Fibroblast of lung (primary cell): ENCODE data around the gene MLC1.

Experiments used
- EZH2 ChIP-seq: IDR thresholded peaks from 2 replicates; pipeline ENCODE4 v1.5.1; 2012; ENCODE audit warnings: low read length, control low read depth, mild to moderate bottlenecking; ENCODE audit errors: missing control alignments
- TF ChIP-seq, protein P1 (sequence below), 2 donors: IDR thresholded peaks in 1 of 2; conservative IDR thresholded peaks in 1 of 2; 1 replicate in 1 of 2; 2 replicates in 1 of 2; pipeline ENCODE4 v1.5.1; 2011 to 2012; ENCODE audit warnings: low read length in 2 of 2, control low read depth in 1 of 2, inconsistent platforms in 1 of 2, low read depth in 1 of 2, mild to moderate bottlenecking in 1 of 2

- no peak for TF ChIP-seq EZH2
- TF ChIP-seq, protein P1, sequence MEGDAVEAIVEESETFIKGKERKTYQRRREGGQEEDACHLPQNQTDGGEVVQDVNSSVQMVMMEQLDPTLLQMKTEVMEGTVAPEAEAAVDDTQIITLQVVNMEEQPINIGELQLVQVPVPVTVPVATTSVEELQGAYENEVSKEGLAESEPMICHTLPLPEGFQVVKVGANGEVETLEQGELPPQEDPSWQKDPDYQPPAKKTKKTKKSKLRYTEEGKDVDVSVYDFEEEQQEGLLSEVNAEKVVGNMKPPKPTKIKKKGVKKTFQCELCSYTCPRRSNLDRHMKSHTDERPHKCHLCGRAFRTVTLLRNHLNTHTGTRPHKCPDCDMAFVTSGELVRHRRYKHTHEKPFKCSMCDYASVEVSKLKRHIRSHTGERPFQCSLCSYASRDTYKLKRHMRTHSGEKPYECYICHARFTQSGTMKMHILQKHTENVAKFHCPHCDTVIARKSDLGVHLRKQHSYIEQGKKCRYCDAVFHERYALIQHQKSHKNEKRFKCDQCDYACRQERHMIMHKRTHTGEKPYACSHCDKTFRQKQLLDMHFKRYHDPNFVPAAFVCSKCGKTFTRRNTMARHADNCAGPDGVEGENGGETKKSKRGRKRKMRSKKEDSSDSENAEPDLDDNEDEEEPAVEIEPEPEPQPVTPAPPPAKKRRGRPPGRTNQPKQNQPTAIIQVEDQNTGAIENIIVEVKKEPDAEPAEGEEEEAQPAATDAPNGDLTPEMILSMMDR (conservative IDR thresholded peaks at IDR 0.05 in 1 of 2, IDR thresholded peaks at IDR 0.05 in 1 of 2; ENCODE audit: low read depth in 1 of 2, low read length in 2 of 2): no peak
Observed at GRCh38 chr22:50080077-50080465, 5.2 kb downstream of the MLC1 start.
